Kidney (tissue), 14 donors: ENCODE results near the gene KRT17. TPM values are rescaled to one million over a fixed set of nuclear protein-coding genes. Genes with fewer than 3 reads are reported as not detected.
A peak's percentile ranks its signal among the peaks of the same experiment; 100 is the strongest.

ENCODE experiments used
- DNase-seq, 5 donors: peaks; one replicate each; pipeline ENCODE4 v3.0.0-alpha.2; 2013 to 2020
- FAIRE-seq: peaks from 2 replicates; lab custom pipeline; 2012; peaks lifted over from hg19 to GRCh38; lab: Jason Lieb, UNC
- H3K27ac ChIP-seq, 2 donors: one replicate each; pipeline ENCODE4 v1.7.0; 2013; ENCODE audit warnings: low read depth in 2 of 2, low read length in 2 of 2, inconsistent platforms in 1 of 2
- H3K27me3 ChIP-seq: one replicate; pipeline ENCODE4 v1.7.1; 2013; ENCODE audit warnings: low read length, inconsistent platforms; ENCODE audit not compliant: control insufficient read depth, insufficient read depth
- H3K36me3 ChIP-seq, 3 donors: one replicate each; pipeline versions ENCODE4 v1.7.0 to v1.7.1; 2013; ENCODE audit warnings: low read length in 3 of 3, control low read depth in 1 of 3, inconsistent platforms in 1 of 3; ENCODE audit not compliant: insufficient read depth in 3 of 3, control insufficient read depth in 2 of 3
- H3K4me1 ChIP-seq, 3 donors: one replicate each; pipeline versions ENCODE4 v1.7.0 to v1.7.1; 2013; ENCODE audit warnings: low read length in 3 of 3, inconsistent platforms in 1 of 3, low read depth in 1 of 3; ENCODE audit not compliant: control insufficient read depth in 2 of 3, insufficient read depth in 2 of 3
- H3K4me3 ChIP-seq, 3 donors: one replicate each; pipeline versions ENCODE4 v1.7.0 to v1.8.1; 2013; ENCODE audit warnings: low read length in 3 of 3, control low read depth in 1 of 3, inconsistent platforms in 1 of 3
- H3K9ac ChIP-seq, 3 donors: one replicate each; pipeline versions ENCODE4 v1.7.0 to v1.7.1; 2013; ENCODE audit warnings: low read length in 3 of 3, control low read depth in 1 of 3, inconsistent platforms in 1 of 3
- H3K9me3 ChIP-seq, 3 donors: one replicate each; pipeline versions ENCODE4 v1.7.0 to v1.7.1; 2013; ENCODE audit warnings: low read length in 3 of 3, control low read depth in 1 of 3, inconsistent platforms in 1 of 3; ENCODE audit not compliant: control insufficient read depth in 2 of 3, insufficient read depth in 1 of 3
- CTCF ChIP-seq: IDR thresholded peaks from 3 replicates; pipeline ENCODE4 v1.5.1; 2012; ENCODE audit warnings: mild to moderate bottlenecking, moderate library complexity, borderline replicate concordance; ENCODE audit not compliant: insufficient read depth; ENCODE audit errors: extremely low read depth
- intact Hi-C: fragments of 100-400 bp; cut with DNase I; formaldehyde crosslinking; loops from one replicate; pipeline ENCODE4 v1.11.1; 2022
- polyA plus RNA-seq: library from polyadenylated mRNA; stranded (reverse); fragments of 350-450 nt; fragmentation: Illumina TruSeq; extraction: RNeasy Lipid Tissue Mini Kit (QIAGEN cat#74804); gene quantifications from one replicate; pipeline ENCODE4 v1.2.3, GENCODE V29; 2014; ENCODE audit warnings: low read depth, low replicate concordance; ENCODE audit not compliant: insufficient read depth
- total RNA-seq: library from RNA; stranded (reverse); fragmentation: NEBNext Ultra II Directional; extraction: Animal tissue kit (Norgen Biotek cat#: 25700); gene quantifications from one replicate; pipeline ENCODE4 v1.2.1, GENCODE V29; 2021
- donor health status: control.
- donor health status: control.
- donor health status: control.
- donor health status: control.
- donor health status: control.
- donor health status: DM: yes; HTN: yes; CAD: no.
- donor health status: Normal renal cell carcinoma (clear cell type).

The KRT17 gene
- total and polyA plus RNA-seq, 2 donors from 2014 or later = 5.5 to 11.1 TPM

- Histone ChIP-seq H3K36me3 (no peaks in the 10 kb centered on the region), H3K9me3 (no peaks in the 10 kb centered on the region), H3K27ac (peak overlapping the region; percentile 9 to 32), H3K4me3 (no peak overlapping the region), H3K9ac (peak overlapping the region in 1 of 3 donors; percentile 12), H3K4me1 (peaks cover 0 to 39% (median 17%) of the 10 kb centered on the region in 3 donors), H3K27me3 (no peaks in the 10 kb centered on the region)
- no peak for FAIRE-seq
- intact Hi-C loops = loop anchor here (10.0 kb wide), 1 partner anchor 105 kb away; no protein-coding TSS in a partner anchor
- no peak for TF ChIP-seq CTCF
- DNase-seq = no peak
Observed at GRCh38 chr17:41660221-41660711, 35.9 kb upstream of the KRT17 start.

- H3K4me3 ChIP-seq = no peak overlapping the region
- no peak for DNase-seq
- H3K4me1 ChIP-seq = peaks cover 0 to 44% (median 19%) of the 10 kb centered on the region in 3 donors
- no peak for FAIRE-seq
- no peak for TF ChIP-seq CTCF
- no peaks in the 10 kb centered on the region for H3K27me3 ChIP-seq
- peak overlapping the region in 1 of 3 donors; percentile 16 for H3K9ac ChIP-seq
- no peaks in the 10 kb centered on the region for H3K36me3 ChIP-seq
- H3K27ac ChIP-seq = peak overlapping the region; percentile 94
- intact Hi-C loops = loop anchor here (10.0 kb wide), 1 partner anchor 105 kb away; no protein-coding TSS in a partner anchor
- H3K9me3 ChIP-seq = no peaks in the 10 kb centered on the region
Observed at GRCh38 chr17:41659427-41660212, 35.2 kb upstream of the KRT17 start.

GRCh38 chr17:41658846-41659245 lies 34.5 kb upstream of the KRT17 start:
- Histone ChIP-seq H3K27me3 (no peaks in the 10 kb centered on the region), H3K36me3 (no peaks in the 10 kb centered on the region), H3K4me1 (peaks cover 0 to 42% (median 23%) of the 10 kb centered on the region in 3 donors), H3K4me3 (no peak overlapping the region), H3K9ac (peak overlapping the region in 2 of 3 donors; percentile 16 to 24), H3K9me3 (no peaks in the 10 kb centered on the region), H3K27ac (peak overlapping the region; percentile 94)
- FAIRE-seq (no peak), DNase-seq (no peak)
- intact Hi-C loops = no loop called here
- no peak for TF ChIP-seq CTCF
